Suprapubic skin (tissue), 4 donors: ENCODE results near the gene TNK2. TPM values are rescaled to one million over a fixed set of nuclear protein-coding genes. Genes with fewer than 3 reads are reported as not detected.
"Not testable (repeated sequence)": the region's sequence is repeated elsewhere in the genome, so short reads cannot be mapped to it uniquely, and the experiment has no call there.

Experiments used
- DNase-seq, 2 donors: peaks; one replicate each; pipeline ENCODE4 v3.0.0-alpha.2; 2019; ENCODE audit warnings: low spot score in 2 of 2
- H3K27ac ChIP-seq: fragments of 200-600 bp; sonication (generic); one replicate; pipeline ENCODE4 v1.5.1; 2019
- H3K27me3 ChIP-seq: fragments of 200-600 bp; sonication (generic); one replicate; pipeline ENCODE4 v1.5.1; 2019
- H3K36me3 ChIP-seq: fragments of 200-600 bp; sonication (generic); one replicate; pipeline ENCODE4 v1.5.1; 2019
- H3K4me1 ChIP-seq: fragments of 200-600 bp; sonication (generic); one replicate; pipeline ENCODE4 v1.5.1; 2019
- H3K4me3 ChIP-seq: fragments of 200-600 bp; sonication (generic); one replicate; pipeline ENCODE4 v1.5.1; 2019; ENCODE audit warnings: mild to moderate bottlenecking
- H3K9me3 ChIP-seq: fragments of 200-600 bp; sonication (generic); one replicate; pipeline ENCODE4 v1.5.1; 2019
- CTCF ChIP-seq, 2 donors: fragments of 200-600 bp in 1 of 2; fragments of 450-650 bp in 1 of 2; sonication (generic) in 1 of 2; IDR thresholded peaks; one replicate each; pipeline ENCODE4 v1.5.1; 2016 to 2019; ENCODE audit warnings: antibody characterized with exemption in 2 of 2, mild to moderate bottlenecking in 1 of 2, moderate library complexity in 1 of 2
- EP300 ChIP-seq: sonication (generic); formaldehyde crosslinking; IDR thresholded peaks from one replicate; pipeline ENCODE4 v1.6.1; 2017; ENCODE audit warnings: antibody characterized with exemption
- POLR2A ChIP-seq, 2 donors: fragments of 450-650 bp; IDR thresholded peaks; one replicate each; pipeline ENCODE4 v1.6.1; 2017; ENCODE audit warnings: antibody characterized with exemption in 2 of 2, mild to moderate bottlenecking in 2 of 2, moderate library complexity in 2 of 2
- POLR2AphosphoS5 ChIP-seq, 3 donors: sonication (generic); formaldehyde crosslinking; IDR thresholded peaks; one replicate each; pipeline ENCODE4 v1.6.1; 2017; ENCODE audit warnings: antibody characterized with exemption in 3 of 3
- WGBS: methylation state at CpG from one replicate; pipeline ENCODE4 v1.1.5; 2018; 5-methylcytosine and 5-hydroxymethylcytosine counted together
- total RNA-seq, 4 donors: library from RNA; depleted of rRNA; stranded (reverse); fragments of >200 nt; gene quantifications; one replicate each; pipeline ENCODE4 v1.1.0, GENCODE V29; 2016

Gene TNK2
- total RNA-seq, 4 donors from 2014 or later = 52.4 to 101 (median 70.0) TPM

GRCh38 chr3:195921334-195921791, 13.0 kb upstream of the TNK2 start:
- DNase-seq = no peak
- no peaks in the 10 kb centered on the region for H3K36me3 ChIP-seq
- peaks cover 10% of the 10 kb centered on the region for H3K4me1 ChIP-seq
- no peaks in the 10 kb centered on the region for H3K9me3 ChIP-seq
- no peaks in the 10 kb centered on the region for H3K27me3 ChIP-seq
- 50% methylated on average over 13 of the region's 13 CpGs for WGBS
- no peak overlapping the region for H3K4me3 ChIP-seq
- no peak overlapping the region for H3K27ac ChIP-seq
- TF ChIP-seq CTCF (IDR thresholded peaks at IDR 0.05) (no peak), EP300 (no peak), POLR2AphosphoS5 (IDR thresholded peaks at IDR 0.05) (no peak), POLR2A (IDR thresholded peaks at IDR 0.05) (no peak)

GRCh38 chr3:195918176-195918575, 9.8 kb upstream of the TNK2 start:
- no peaks in the 10 kb centered on the region for H3K9me3 ChIP-seq
- TF ChIP-seq POLR2AphosphoS5 (IDR thresholded peaks at IDR 0.05) = no peak
- no peak for TF ChIP-seq EP300
- TF ChIP-seq POLR2A (IDR thresholded peaks at IDR 0.05) = no peak
- TF ChIP-seq CTCF (IDR thresholded peaks at IDR 0.05) = no peak
- H3K4me3 ChIP-seq = no peak overlapping the region
- no peaks in the 10 kb centered on the region for H3K36me3 ChIP-seq
- DNase-seq = peak in 1 of 2 donors; percentile 60
- H3K4me1 ChIP-seq = peaks cover 40% of the 10 kb centered on the region
- no peak overlapping the region for H3K27ac ChIP-seq
- WGBS = 91% methylated on average over 14 of the region's 14 CpGs
- no peaks in the 10 kb centered on the region for H3K27me3 ChIP-seq

- H3K4me3 ChIP-seq = no peak overlapping the region
- H3K36me3 ChIP-seq = no peaks in the 10 kb centered on the region
- H3K9me3 ChIP-seq = no peaks in the 10 kb centered on the region
- peaks cover 51% of the 10 kb centered on the region for H3K4me1 ChIP-seq
- DNase-seq = peak in 1 of 2 donors; percentile 58
- TF ChIP-seq EP300 = no peak
- no peak for TF ChIP-seq POLR2A (IDR thresholded peaks at IDR 0.05)
- no peak for TF ChIP-seq CTCF (IDR thresholded peaks at IDR 0.05)
- TF ChIP-seq POLR2AphosphoS5 (IDR thresholded peaks at IDR 0.05) = no peak
- no peak overlapping the region for H3K27ac ChIP-seq
- no peaks in the 10 kb centered on the region for H3K27me3 ChIP-seq
- 78% methylated on average over 9 of the region's 9 CpGs for WGBS
Observed at GRCh38 chr3:195916991-195917390, 8.6 kb upstream of the TNK2 start.

- Histone ChIP-seq H3K9me3 (no peaks in the 10 kb centered on the region), H3K36me3 (no peaks in the 10 kb centered on the region), H3K4me3 (no peak overlapping the region), H3K27ac (no peak overlapping the region), H3K27me3 (no peaks in the 10 kb centered on the region), H3K4me1 (peaks cover 50% of the 10 kb centered on the region)
- peak in 1 of 2 donors; percentile 60 for DNase-seq
- 64% methylated on average over 6 of the region's 6 CpGs for WGBS
- no peak for TF ChIP-seq POLR2A (IDR thresholded peaks at IDR 0.05)
- no peak for TF ChIP-seq POLR2AphosphoS5 (IDR thresholded peaks at IDR 0.05)
- no peak for TF ChIP-seq CTCF (IDR thresholded peaks at IDR 0.05)
Observed at GRCh38 chr3:195916291-195916690, 7.9 kb upstream of the TNK2 start.

GRCh38 chr3:195914648-195915473, 6.5 kb upstream of the TNK2 start:
- H3K36me3 ChIP-seq = no peaks in the 10 kb centered on the region
- peak overlapping the region; percentile 89 for H3K27ac ChIP-seq
- no peaks in the 10 kb centered on the region for H3K9me3 ChIP-seq
- H3K4me1 ChIP-seq = peaks cover 59% of the 10 kb centered on the region
- no peaks in the 10 kb centered on the region for H3K27me3 ChIP-seq
- 17% methylated on average over 10 of the region's 14 CpGs for WGBS
- TF ChIP-seq EP300 = no peak
- TF ChIP-seq CTCF (IDR thresholded peaks at IDR 0.05) = peak; percentile 93 to 98
- no peak for TF ChIP-seq POLR2A (IDR thresholded peaks at IDR 0.05)
- peak in 2 of 3 donors; percentile 52 to 54 for TF ChIP-seq POLR2AphosphoS5 (IDR thresholded peaks at IDR 0.05)
- peak; percentile 96 to 98 for DNase-seq
- H3K4me3 ChIP-seq = no peak overlapping the region

- not testable (repeated sequence) for H3K4me3 ChIP-seq, H3K9me3 ChIP-seq, H3K27me3 ChIP-seq, H3K36me3 ChIP-seq
- peak overlapping the region; percentile 89 for H3K27ac ChIP-seq
- DNase-seq = peak in 1 of 2 donors; percentile 32
- peaks cover 61% of the 10 kb centered on the region for H3K4me1 ChIP-seq
- WGBS = 69% methylated on average over 8 of the region's 8 CpGs
Observed at GRCh38 chr3:195914146-195914545, 5.8 kb upstream of the TNK2 start.
